PC-9 (cell line): Measurements from ENCODE around the gene TSKS. TPM values are rescaled to one million over a fixed set of nuclear protein-coding genes. Genes with fewer than 3 reads are reported as not detected.

Experiments
- BruUV-seq: library from RNA; stranded (reverse); fragments of 400-500 nt; replicated peaks from 2 replicates; lab custom pipeline; 2021; lab: Mats Ljungman, UMichigan
- CTCF ChIA-PET: fragments of 300-600 bp; sonication (Branson Sonifier 250); formaldehyde crosslinking; loops from one replicate; lab custom pipeline; 2022; ENCODE audit warnings: antibody characterized with exemption; lab: Charles Lee
- POLR2A ChIA-PET: fragments of 300-600 bp; sonication (Branson Sonifier 250); formaldehyde crosslinking; loops from one replicate; lab custom pipeline; 2022; ENCODE audit warnings: antibody characterized with exemption; ENCODE audit not compliant: unreplicated experiment; lab: Charles Lee
- DNase-seq, 2 experiments: peaks; one replicate each; pipeline versions ENCODE4 v3.0.0 to v3.0.0-alpha.2; 2015 to 2022; ENCODE audit warnings: mixed read lengths in 1 of 2
- H2AFZ ChIP-seq: fragments of 200-600 bp; sonication (generic); 2 replicates; pipeline ENCODE4 v1.8.1; 2017; ENCODE audit warnings: antibody characterized with exemption
- H3F3A ChIP-seq: fragments of 200-600 bp; sonication (generic); 2 replicates; pipeline ENCODE4 v1.8.1; 2017; ENCODE audit warnings: antibody characterized with exemption, mild to moderate bottlenecking, low read depth; ENCODE audit not compliant: insufficient read depth
- H3K27ac ChIP-seq: fragments of 200-600 bp; sonication (generic); 2 replicates; pipeline ENCODE4 v1.6.1; 2016; ENCODE audit warnings: mixed run types
- H3K27me3 ChIP-seq: fragments of 200-600 bp; sonication (generic); 2 replicates; pipeline ENCODE4 v1.6.1; 2016; ENCODE audit warnings: low read depth, mixed run types; ENCODE audit not compliant: insufficient read depth
- H3K36me3 ChIP-seq: fragments of 200-600 bp; sonication (generic); 2 replicates; pipeline ENCODE4 v1.6.1; 2016; ENCODE audit warnings: low read depth, mixed run types
- H3K4me1 ChIP-seq: fragments of 200-600 bp; sonication (generic); replicated peaks from 2 replicates; pipeline ENCODE4 v1.6.1; 2016; ENCODE audit warnings: mixed run types; ENCODE audit not compliant: insufficient read depth
- H3K4me2 ChIP-seq: fragments of 200-600 bp; sonication (generic); 2 replicates; pipeline ENCODE4 v1.6.1; 2017; ENCODE audit warnings: mixed run types
- H3K4me3 ChIP-seq: fragments of 200-600 bp; sonication (generic); 2 replicates; pipeline ENCODE4 v1.6.1; 2016; ENCODE audit warnings: mixed run types
- H3K79me2 ChIP-seq: fragments of 200-600 bp; sonication (generic); 2 replicates; pipeline ENCODE4 v1.6.1; 2017; ENCODE audit warnings: low read depth, mixed run types
- H3K9me2 ChIP-seq: fragments of 200-600 bp; sonication (generic); 2 replicates; pipeline ENCODE4 v1.8.1; 2017; ENCODE audit warnings: mild to moderate bottlenecking; ENCODE audit not compliant: insufficient read depth
- H3K9me3 ChIP-seq: fragments of 200-600 bp; sonication (generic); 2 replicates; pipeline ENCODE4 v1.8.1; 2016; ENCODE audit warnings: low read depth; ENCODE audit not compliant: insufficient read depth
- H4K20me1 ChIP-seq: fragments of 200-600 bp; sonication (generic); 2 replicates; pipeline ENCODE4 v1.8.1; 2017; ENCODE audit not compliant: insufficient read depth
- EZH2 ChIP-seq: fragments of 200-600 bp; sonication (generic); IDR thresholded peaks from 2 replicates; pipeline ENCODE4 v1.8.0; 2017; ENCODE audit warnings: antibody characterized with exemption, low read depth
- intact Hi-C: fragments of 100-400 bp; cut with micrococcal nuclease; formaldehyde crosslinking; loops from one replicate; pipeline ENCODE4 v1.10.0; 2022; ENCODE audit not compliant: unreplicated experiment
- total RNA-seq: library from RNA; stranded (reverse); gene quantifications from 2 replicates; pipeline ENCODE4 v1.2.3, GENCODE V29; 2021
- TF ChIP-seq, protein P1 (sequence below): fragments of 200-600 bp; sonication (generic); conservative IDR thresholded peaks from 2 replicates; pipeline ENCODE4 v1.6.1; 2017; ENCODE audit warnings: mixed run types, antibody characterized with exemption, mild to moderate bottlenecking, moderate library complexity

Gene TSKS
- total RNA-seq, 1 experiment from 2014 or later = not detected

DNA sequence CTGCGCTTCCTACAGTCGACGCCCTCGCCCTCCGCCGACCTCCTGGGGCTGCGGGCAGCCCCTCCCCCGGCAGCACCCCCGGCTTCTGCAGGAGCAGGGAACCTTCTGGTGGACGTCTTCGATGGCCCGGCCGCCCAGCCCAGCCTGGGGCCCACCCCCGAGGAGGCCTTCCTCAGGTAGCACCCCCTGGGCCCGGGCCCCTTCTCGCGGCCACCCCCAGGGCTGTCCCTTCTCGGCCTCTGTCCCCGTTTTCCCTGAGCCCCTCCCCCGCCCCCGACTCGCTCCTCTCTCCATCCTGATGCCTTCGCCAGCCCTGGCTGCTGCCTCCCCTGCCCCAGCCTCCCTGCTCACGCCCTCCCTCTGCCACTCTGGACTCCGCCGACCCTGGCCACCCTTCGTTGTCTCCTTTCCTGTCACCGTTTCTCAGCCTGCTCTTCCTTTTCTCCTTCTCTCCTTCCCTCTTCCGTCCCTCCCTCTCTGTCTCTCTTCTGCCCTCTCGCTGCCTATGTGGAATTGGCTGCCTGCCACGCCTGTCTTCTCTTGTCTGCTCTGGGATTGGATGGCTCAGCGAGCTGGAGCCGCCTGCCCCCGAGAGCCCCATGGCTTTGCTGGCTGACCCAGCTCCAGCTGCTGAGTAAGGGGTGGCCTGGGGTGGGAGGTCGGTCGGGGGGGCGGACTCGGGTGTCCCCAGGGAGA, 39.0 kb upstream of the TSKS start:
- CTCF ChIA-PET = no interaction called here
- Histone ChIP-seq H3K27me3 (no peaks in the 10 kb centered on the region), H3K27ac (no peak overlapping the region), H3K4me3 (no peak overlapping the region), H3K9me2 (no peaks in the 10 kb centered on the region), H3K4me2 (no peak overlapping the region), H3K9me3 (no peaks in the 10 kb centered on the region), H3K79me2 (no peaks in the 10 kb centered on the region), H3K36me3 (no peaks in the 10 kb centered on the region; the same call in 1 of the 2 replicates), H4K20me1 (no peaks in the 10 kb centered on the region; the same call in none of the 2 replicates), H2AFZ (no peak overlapping the region), H3K4me1 (no peaks in the 10 kb centered on the region), H3F3A (peaks cover 21% of the 10 kb centered on the region; the same call in 1 of the 2 replicates)
- POLR2A ChIA-PET = no interaction called here
- intact Hi-C loops = no loop called here
- TF ChIP-seq, protein P1, sequence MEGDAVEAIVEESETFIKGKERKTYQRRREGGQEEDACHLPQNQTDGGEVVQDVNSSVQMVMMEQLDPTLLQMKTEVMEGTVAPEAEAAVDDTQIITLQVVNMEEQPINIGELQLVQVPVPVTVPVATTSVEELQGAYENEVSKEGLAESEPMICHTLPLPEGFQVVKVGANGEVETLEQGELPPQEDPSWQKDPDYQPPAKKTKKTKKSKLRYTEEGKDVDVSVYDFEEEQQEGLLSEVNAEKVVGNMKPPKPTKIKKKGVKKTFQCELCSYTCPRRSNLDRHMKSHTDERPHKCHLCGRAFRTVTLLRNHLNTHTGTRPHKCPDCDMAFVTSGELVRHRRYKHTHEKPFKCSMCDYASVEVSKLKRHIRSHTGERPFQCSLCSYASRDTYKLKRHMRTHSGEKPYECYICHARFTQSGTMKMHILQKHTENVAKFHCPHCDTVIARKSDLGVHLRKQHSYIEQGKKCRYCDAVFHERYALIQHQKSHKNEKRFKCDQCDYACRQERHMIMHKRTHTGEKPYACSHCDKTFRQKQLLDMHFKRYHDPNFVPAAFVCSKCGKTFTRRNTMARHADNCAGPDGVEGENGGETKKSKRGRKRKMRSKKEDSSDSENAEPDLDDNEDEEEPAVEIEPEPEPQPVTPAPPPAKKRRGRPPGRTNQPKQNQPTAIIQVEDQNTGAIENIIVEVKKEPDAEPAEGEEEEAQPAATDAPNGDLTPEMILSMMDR = no peak
- TF ChIP-seq EZH2 = no peak
- DNase-seq = no peak
- no TSS peak for BruUV-seq

GRCh38 chr19:49801401-49801888, 38.3 kb upstream of the TSKS start:
- no peak for DNase-seq
- intact Hi-C loops = no loop called here

DNA sequence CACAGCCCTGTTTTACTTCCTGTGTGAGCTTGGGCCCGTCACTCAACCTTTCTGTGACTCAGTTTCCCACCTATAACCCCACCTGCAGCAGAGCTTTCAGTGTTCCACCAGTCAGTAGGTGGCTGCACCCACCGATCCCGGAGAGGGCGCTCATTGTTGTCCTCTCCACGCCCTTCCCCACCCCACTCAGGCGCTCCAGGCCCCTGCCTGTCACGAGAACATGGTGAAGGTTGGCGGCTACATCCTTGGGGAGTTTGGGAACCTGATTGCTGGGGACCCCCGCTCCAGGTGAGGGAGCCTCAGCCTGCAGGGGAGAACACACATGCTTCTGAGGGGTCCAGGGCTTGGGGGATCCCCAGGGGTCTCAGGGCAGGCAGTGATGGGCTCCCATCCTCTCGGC, 37.7 kb upstream of the TSKS start:
- Histone ChIP-seq H3F3A (peaks cover 11% of the 10 kb centered on the region; the same call in 1 of the 2 replicates), H3K27ac (no peak overlapping the region), H3K27me3 (no peaks in the 10 kb centered on the region), H3K79me2 (no peaks in the 10 kb centered on the region), H3K9me2 (no peaks in the 10 kb centered on the region), H4K20me1 (no peaks in the 10 kb centered on the region; the same call in none of the 2 replicates), H3K36me3 (peaks cover 5% of the 10 kb centered on the region; the same call in 1 of the 2 replicates), H3K9me3 (no peaks in the 10 kb centered on the region), H3K4me1 (no peaks in the 10 kb centered on the region), H3K4me2 (no peak overlapping the region), H3K4me3 (no peak overlapping the region), H2AFZ (no peak overlapping the region)
- TF ChIP-seq, protein P1 = no peak
- TF ChIP-seq EZH2 = no peak
- ChIA-PET CTCF (interaction anchor here (0.7 kb wide), 1 partner anchor 69 kb away, joined by 3 read pairs; no protein-coding TSS in a partner anchor), POLR2A (no interaction called here)
- intact Hi-C loops = no loop called here
- BruUV-seq = no TSS peak
- no peak for DNase-seq

More at GRCh38 chr19:49801401-49801888, 38.3 kb upstream of the TSKS start:
- Histone ChIP-seq H3K4me1 (no peaks in the 10 kb centered on the region), H3K9me2 (no peaks in the 10 kb centered on the region), H3K36me3 (no peaks in the 10 kb centered on the region; the same call in 1 of the 2 replicates), H3K27me3 (no peaks in the 10 kb centered on the region), H3K27ac (no peak overlapping the region), H3K4me2 (no peak overlapping the region), H3K9me3 (no peaks in the 10 kb centered on the region), H3K79me2 (no peaks in the 10 kb centered on the region), H3K4me3 (no peak overlapping the region), H3F3A (peaks cover 18% of the 10 kb centered on the region; the same call in 1 of the 2 replicates), H2AFZ (no peak overlapping the region), H4K20me1 (no peaks in the 10 kb centered on the region; the same call in none of the 2 replicates)
- ChIA-PET CTCF (no interaction called here), POLR2A (no interaction called here)
- BruUV-seq = no TSS peak
- TF ChIP-seq EZH2 = no peak
- TF ChIP-seq, protein P1 = no peak
